A549 (cell line): ENCODE data around the gene RRP12.

Source experiments
- BCL3 ChIP-seq: fragments of >200 bp; sonication (Bioruptor Twin); formaldehyde crosslinking; IDR thresholded peaks from 3 replicates; pipeline ENCODE4 v1.6.1; 2016
- BHLHE40 ChIP-seq: IDR thresholded peaks from 2 replicates; pipeline ENCODE4 v1.6.1; 2012; ENCODE audit warnings: low read depth, low read length, inconsistent platforms
- CEBPB ChIP-seq, 2 experiments: fragments of >200 bp in 1 of 2; sonication (Bioruptor Twin) in 1 of 2; formaldehyde crosslinking in 1 of 2; IDR thresholded peaks; 2 replicates each; pipeline ENCODE4 v1.6.1; 2012 to 2016
- CTCF ChIP-seq: fragments of >200 bp; sonication (Bioruptor Twin); formaldehyde crosslinking; IDR thresholded peaks from 3 replicates; pipeline ENCODE4 v1.5.1; 2016
- EP300 ChIP-seq, 2 experiments: fragments of >200 bp; sonication (Bioruptor Twin); formaldehyde crosslinking; IDR thresholded peaks; 2 replicates in 1 of 2; 3 replicates in 1 of 2; pipeline ENCODE4 v1.6.1; 2016 to 2017
- HDAC2 ChIP-seq: fragments of 200-600 bp; sonication (generic); IDR thresholded peaks from 2 replicates; pipeline ENCODE4 v1.6.1; 2016
- JUN ChIP-seq, 2 experiments: fragments of >200 bp; sonication (Bioruptor Twin); formaldehyde crosslinking; IDR thresholded peaks; 2 replicates in 1 of 2; 3 replicates in 1 of 2; pipeline ENCODE4 v1.6.1; 2016 to 2017
- NPAS2 ChIP-seq: fragments of 250-450 bp; sonication (Bioruptor Pico); IDR thresholded peaks from 2 replicates; pipeline ENCODE4 v1.8.0; 2022; ENCODE audit warnings: mild to moderate bottlenecking, moderate library complexity, borderline replicate concordance
- POLR2A ChIP-seq: IDR thresholded peaks from 2 replicates; pipeline ENCODE4 v1.6.1; 2012; ENCODE audit warnings: mild to moderate bottlenecking, low read length
- RAD21 ChIP-seq, 2 experiments: fragments of >200 bp in 1 of 2; sonication (Bioruptor Twin) in 1 of 2; formaldehyde crosslinking in 1 of 2; IDR thresholded peaks in 1 of 2; conservative IDR thresholded peaks in 1 of 2; 2 replicates in 1 of 2; 3 replicates in 1 of 2; pipeline ENCODE4 v1.6.1; 2012 to 2018; ENCODE audit warnings: inconsistent platforms in 1 of 2
- RARB ChIP-seq: fragments of 250-450 bp; sonication (Bioruptor Pico); IDR thresholded peaks from 2 replicates; pipeline ENCODE4 v1.8.0; 2021; ENCODE audit warnings: mild to moderate bottlenecking, moderate library complexity
- RCOR1 ChIP-seq: fragments of 150-350 bp; IDR thresholded peaks from 2 replicates; pipeline ENCODE4 v1.6.1; 2014; ENCODE audit warnings: antibody characterized with exemption, low read length, low read depth

- TF ChIP-seq NPAS2 (CRISPR knock-in tag), result no peak
- TF ChIP-seq BHLHE40, result no peak
- TF ChIP-seq CTCF, result peak; percentile 95
- no peak for TF ChIP-seq RCOR1
- no peak for TF ChIP-seq BCL3
- no peak for TF ChIP-seq POLR2A
- TF ChIP-seq JUN (IDR thresholded peaks at IDR 0.05), result no peak
- TF ChIP-seq CEBPB (IDR thresholded peaks at IDR 0.05), result no peak
- TF ChIP-seq RARB (CRISPR knock-in tag), result no peak
- peak; percentile 55 to 59 for TF ChIP-seq RAD21 (conservative IDR thresholded peaks at IDR 0.05 in 1 of 2, IDR thresholded peaks at IDR 0.05 in 1 of 2)
- no peak for TF ChIP-seq HDAC2
- no peak for TF ChIP-seq EP300 (IDR thresholded peaks at IDR 0.05)
Measured at GRCh38 chr10:97407211-97407951, 6.2 kb upstream of the RRP12 start.
